Glutamatergic neuron (in vitro differentiated cells): ENCODE data around the gene MASP1. TPM values are rescaled to one million over a fixed set of nuclear protein-coding genes. Genes with fewer than 3 reads are reported as not detected.

Experiments
- DNase-seq: peaks from one replicate; pipeline ENCODE4 v3.0.0; 2022
- H3K27ac Mint-ChIP-seq: one replicate; pipeline ENCODE4 v1.8.0; 2020; ENCODE audit warnings: mild to moderate bottlenecking, mixed read lengths, inconsistent platforms; ENCODE audit not compliant: unreplicated experiment
- H3K27me3 Mint-ChIP-seq: one replicate; pipeline ENCODE4 v1.8.0; 2020; ENCODE audit warnings: mild to moderate bottlenecking, moderate library complexity, mixed read lengths, inconsistent platforms; ENCODE audit not compliant: unreplicated experiment
- H3K36me3 Mint-ChIP-seq: one replicate; pipeline ENCODE4 v1.8.0; 2020; ENCODE audit warnings: mild to moderate bottlenecking, mixed read lengths, inconsistent platforms; ENCODE audit not compliant: unreplicated experiment
- H3K4me1 Mint-ChIP-seq: one replicate; pipeline ENCODE4 v1.8.0; 2020; ENCODE audit warnings: mild to moderate bottlenecking, low read depth, mixed read lengths, inconsistent platforms; ENCODE audit not compliant: unreplicated experiment
- H3K4me3 Mint-ChIP-seq: one replicate; pipeline ENCODE4 v1.8.0; 2020; ENCODE audit warnings: mild to moderate bottlenecking, mixed read lengths, inconsistent platforms; ENCODE audit not compliant: unreplicated experiment
- H3K9me3 Mint-ChIP-seq: one replicate; pipeline ENCODE4 v1.8.0; 2020; ENCODE audit warnings: mild to moderate bottlenecking, moderate library complexity, mixed read lengths, inconsistent platforms; ENCODE audit not compliant: unreplicated experiment
- CTCF ChIP-seq: fragments of 200-600 bp; sonication (generic); IDR thresholded peaks from one replicate; pipeline ENCODE4 v1.5.0; 2021; ENCODE audit not compliant: partially characterized antibody, unreplicated experiment
- total RNA-seq: library from RNA; stranded (reverse); fragmentation: NEBNext Ultra II Directional; extraction: Animal tissue kit (Norgen Biotek cat#: 25700); gene quantifications from one replicate; pipeline ENCODE4 v1.2.1, GENCODE V29; 2021; ENCODE audit not compliant: unreplicated experiment

MASP1 gene
- total RNA-seq, 1 donor from 2014 or later, result 1.7 TPM

GRCh38 chr3:187198490-187198889 lies 93.0 kb downstream of the MASP1 start:
- TF ChIP-seq CTCF, result no peak
- no peaks in the 10 kb centered on the region for H3K9me3 Mint-ChIP-seq
- no peak overlapping the region for H3K4me3 Mint-ChIP-seq
- H3K27me3 Mint-ChIP-seq, result no peaks in the 10 kb centered on the region
- no peak for DNase-seq
- H3K36me3 Mint-ChIP-seq, result no peaks in the 10 kb centered on the region
- no peak overlapping the region for H3K27ac Mint-ChIP-seq
- no peaks in the 10 kb centered on the region for H3K4me1 Mint-ChIP-seq

DNA sequence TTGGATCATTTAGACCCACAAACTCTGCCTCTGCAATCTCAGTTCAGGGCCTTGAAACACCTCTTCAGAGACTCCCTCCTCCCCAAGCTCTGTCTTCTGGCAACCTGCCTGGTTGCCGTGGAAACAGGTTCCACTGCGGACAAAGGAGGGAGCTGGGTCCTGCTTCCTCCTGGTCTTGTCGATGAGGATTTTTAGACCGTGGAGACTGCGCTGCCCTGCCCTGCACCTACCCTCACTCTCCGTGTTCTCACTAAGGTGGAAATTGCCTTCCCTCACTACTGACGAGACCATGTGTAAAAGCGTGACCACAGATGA lies 94.2 kb downstream of the MASP1 start, which contains the start of gene RTP1:
Gene RTP1, plus strand, starts transcription at position 152 of the 315 bp plus-strand sequence. Its CDS starts 30 bp downstream, at position 182.
- no peak within 1 kb of the TSS for H3K4me3 Mint-ChIP-seq
- peak; percentile 31 for DNase-seq
- no peaks in the 10 kb centered on the region for H3K36me3 Mint-ChIP-seq
- no peak within 1 kb of the TSS for H3K27ac Mint-ChIP-seq
- H3K9me3 Mint-ChIP-seq, result no peaks in the 10 kb centered on the region
- no peaks in the 10 kb centered on the region for H3K27me3 Mint-ChIP-seq
- no peak for TF ChIP-seq CTCF
- no peaks in the 10 kb centered on the region for H3K4me1 Mint-ChIP-seq

DNA sequence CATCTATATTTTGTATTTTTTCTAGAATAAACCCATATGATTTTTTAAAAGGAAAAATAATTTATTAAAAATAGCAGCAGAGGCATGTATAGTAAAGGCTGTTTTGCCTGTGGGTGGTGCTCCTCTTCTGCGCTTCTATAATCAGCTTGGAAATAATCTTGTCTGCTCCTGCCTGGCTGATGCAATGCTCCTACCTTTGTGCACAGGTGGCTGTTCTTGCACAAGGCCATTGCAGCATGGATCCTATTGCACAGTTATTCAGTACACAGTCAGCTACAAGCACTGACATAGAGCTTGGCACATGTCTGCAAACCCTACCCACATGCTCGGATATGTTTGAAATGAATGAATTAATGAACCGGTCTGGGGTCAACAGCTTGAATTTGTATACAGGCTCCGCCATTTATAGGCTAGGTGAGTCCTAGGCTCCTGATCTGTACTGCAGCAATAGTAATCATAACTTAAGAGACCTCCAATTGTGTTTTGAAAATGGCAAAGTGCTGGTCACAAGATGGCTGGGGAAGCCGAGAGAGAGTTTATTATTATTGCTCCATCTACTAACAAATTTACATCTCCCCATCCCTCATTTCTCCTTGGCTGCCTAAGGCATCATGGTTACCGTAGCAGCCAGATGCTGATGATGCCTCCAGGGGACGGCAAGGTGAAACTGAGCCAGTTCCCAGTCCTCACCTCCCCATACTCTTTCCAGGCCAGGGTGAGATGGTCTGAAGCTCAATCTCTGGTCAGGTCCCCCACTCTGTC lies 94.8 kb downstream of the MASP1 start:
- no peak for DNase-seq
- Mint-ChIP-seq H3K27ac (no peak overlapping the region), H3K9me3 (no peaks in the 10 kb centered on the region), H3K36me3 (no peaks in the 10 kb centered on the region), H3K4me1 (no peaks in the 10 kb centered on the region), H3K27me3 (no peaks in the 10 kb centered on the region), H3K4me3 (no peak overlapping the region)
- no peak for TF ChIP-seq CTCF

DNA sequence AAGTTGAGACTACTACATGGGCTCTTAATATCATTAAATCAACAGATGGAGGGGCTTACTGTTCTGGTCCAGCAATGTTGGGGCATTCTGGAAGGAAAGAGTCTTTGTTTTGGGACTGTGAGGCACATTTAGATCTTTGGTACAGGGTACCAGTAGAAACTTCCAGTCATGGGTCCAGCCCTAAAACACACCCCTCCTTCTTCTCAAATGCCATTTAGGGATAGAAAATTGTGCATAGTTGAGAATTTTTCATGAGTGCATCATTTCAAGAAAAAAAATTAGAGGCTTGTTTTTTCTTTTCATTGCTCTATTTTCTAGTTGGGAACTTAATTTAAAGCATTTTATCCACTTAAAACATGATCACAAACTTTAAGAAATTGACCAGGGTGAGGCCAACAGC lies 98.4 kb downstream of the MASP1 start:
- DNase-seq, result no peak
- Mint-ChIP-seq H3K4me1 (no peaks in the 10 kb centered on the region), H3K4me3 (no peak overlapping the region), H3K36me3 (no peaks in the 10 kb centered on the region), H3K27me3 (no peaks in the 10 kb centered on the region), H3K9me3 (no peaks in the 10 kb centered on the region), H3K27ac (no peak overlapping the region)
- no peak for TF ChIP-seq CTCF

DNA sequence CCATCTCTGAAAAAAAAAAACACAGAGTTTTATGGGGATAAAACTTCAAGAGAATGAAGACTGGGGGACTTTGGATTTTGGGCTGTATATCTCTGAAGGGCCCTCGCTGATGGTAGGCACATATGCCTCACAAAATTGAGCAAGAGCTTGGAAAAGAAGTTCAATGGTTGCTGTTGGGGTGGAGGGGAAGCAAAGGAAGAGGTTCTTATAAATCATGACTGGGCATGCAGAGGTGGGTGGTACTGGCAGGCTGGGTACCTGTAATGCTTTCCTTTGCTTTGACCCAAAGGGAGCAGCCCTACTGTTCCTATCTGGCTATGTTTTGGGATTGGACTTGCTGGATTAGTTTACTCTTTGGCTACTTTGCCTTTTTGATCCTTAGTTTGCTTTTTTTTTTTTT lies 100.3 kb downstream of the MASP1 start:
- TF ChIP-seq CTCF, result no peak
- DNase-seq, result no peak
- Mint-ChIP-seq H3K4me3 (no peak overlapping the region), H3K27me3 (no peaks in the 10 kb centered on the region), H3K36me3 (no peaks in the 10 kb centered on the region), H3K27ac (no peak overlapping the region), H3K9me3 (no peaks in the 10 kb centered on the region), H3K4me1 (no peaks in the 10 kb centered on the region)
